ENCODE measurements around the gene YJU2.
A peak's percentile ranks its signal among the peaks of the same experiment; 100 is the strongest.
"Not testable (repeated sequence)": the region's sequence is repeated elsewhere in the genome, so short reads cannot be mapped to it uniquely, and the experiment has no call there.

YJU2 gene

DNA sequence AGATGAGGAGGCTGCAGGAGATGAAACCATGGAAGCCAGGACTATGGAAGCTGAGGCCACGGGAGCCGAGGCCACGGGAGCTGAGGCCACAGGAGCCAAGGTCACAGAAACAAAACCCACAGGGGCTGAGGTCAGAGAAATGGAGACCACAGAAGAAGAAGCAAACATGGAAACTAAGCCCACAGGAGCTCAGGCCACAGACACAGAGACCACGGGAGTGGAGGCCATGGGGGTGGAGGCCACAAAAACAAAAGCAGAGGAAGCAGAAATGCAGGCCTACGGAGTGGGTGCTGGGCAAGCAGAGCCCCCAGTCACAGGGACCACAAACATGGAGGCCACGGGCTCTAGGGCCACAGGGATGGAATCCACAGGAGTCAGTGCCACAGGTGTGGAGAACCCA, 30.0 kb upstream of the YJU2 start:
- no peak for DNase-seq
- Histone ChIP-seq H3K9ac (ENCODE audit: low read length) (no peak overlapping the region), H3K18ac (ENCODE audit: low read length) (no peak overlapping the region), H3K9me3 (ENCODE audit: insufficient read depth, low read depth, low read length) (peaks cover 2% of the 10 kb centered on the region), H3K4me3 (ENCODE audit: low read depth, low read length) (no peak overlapping the region), H3K79me1 (ENCODE audit: low read length) (no peaks in the 10 kb centered on the region), H2AK5ac (ENCODE audit: low read length) (no peak overlapping the region), H4K91ac (ENCODE audit: low read depth, low read length) (no peak overlapping the region), H4K8ac (ENCODE audit: low read depth, low read length) (no peak overlapping the region), H3K79me2 (ENCODE audit: control insufficient read depth, insufficient read depth, low read length, poor library complexity) (no peaks in the 10 kb centered on the region), H3K4me1 (ENCODE audit: control insufficient read depth in 1 of 2, insufficient read depth in 2 of 2, low read length in 2 of 2) (no peaks in the 10 kb centered on the region), H3K14ac (ENCODE audit: low read length) (no peak overlapping the region), H3K27ac (ENCODE audit: low read depth, low read length) (no peak overlapping the region), H3K4ac (ENCODE audit: low read depth, low read length) (no peak overlapping the region), H3K23ac (ENCODE audit: low read length) (no peak overlapping the region), H3K27me3 (ENCODE audit: insufficient read depth, low read length) (no peaks in the 10 kb centered on the region), H3K36me3 (ENCODE audit: control insufficient read depth in 1 of 2, insufficient read depth in 2 of 2, low read length in 2 of 2) (no peaks in the 10 kb centered on the region), H2AFZ (ENCODE audit: insufficient read depth, low read length, poor library complexity) (no peak overlapping the region), H2BK5ac (ENCODE audit: low read depth, low read length, poor library complexity) (no peak overlapping the region), H4K12ac (ENCODE audit: low read depth, low read length) (no peak overlapping the region), H3K4me2 (ENCODE audit: low read length) (no peak overlapping the region), H2BK120ac (ENCODE audit: insufficient read depth, low read length, poor library complexity) (no peak overlapping the region), H2BK12ac (ENCODE audit: low read length) (no peak overlapping the region)
- WGBS (ENCODE audit: extremely low coverage, insufficient coverage, insufficient read length) = no CpG with 5 or more reads among the region's 6 CpGs

DNA sequence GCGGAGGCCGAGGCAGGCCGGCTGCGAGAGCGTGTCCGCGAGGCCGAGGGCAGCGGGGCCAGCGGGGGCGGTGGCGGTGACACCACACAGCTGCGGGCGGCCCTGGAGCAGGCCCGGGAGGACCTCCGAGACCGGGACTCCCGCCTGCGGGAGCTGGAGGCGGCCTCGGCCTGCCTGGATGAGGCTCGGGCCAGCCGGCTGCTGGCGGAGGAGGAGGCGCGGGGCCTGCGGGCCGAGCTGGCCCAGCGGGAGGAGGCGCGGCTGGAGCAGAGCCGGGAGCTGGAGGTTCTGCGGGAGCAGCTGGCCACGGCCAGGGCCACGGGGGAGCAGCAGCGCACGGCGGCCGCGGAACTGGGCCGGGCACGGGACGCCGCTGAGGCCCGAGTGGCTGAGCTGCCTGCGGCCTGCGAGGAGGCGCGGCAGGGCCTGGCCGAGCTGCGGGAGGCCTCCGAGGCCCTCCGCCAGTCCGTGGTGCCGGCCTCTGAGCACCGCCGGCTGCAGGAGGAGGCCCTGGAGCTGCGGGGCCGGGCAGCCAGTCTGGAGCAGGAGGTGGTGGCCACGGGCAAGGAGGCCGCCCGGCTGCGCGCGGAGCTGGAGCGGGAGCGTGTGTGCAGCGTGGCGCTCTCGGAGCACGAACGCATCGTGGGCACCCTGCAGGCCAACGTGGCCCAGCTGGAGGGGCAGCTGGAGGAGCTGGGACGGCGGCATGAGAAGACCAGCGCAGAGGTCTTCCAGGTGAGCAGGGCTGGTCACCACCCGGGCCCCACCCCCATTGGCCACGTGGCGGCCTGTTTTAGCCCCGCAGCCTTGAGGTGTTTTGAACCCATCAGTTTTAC, 29.2 kb upstream of the YJU2 start:
- H3K27ac ChIP-seq (ENCODE audit: low read depth, low read length) = no peak overlapping the region
- H3K9me3 ChIP-seq (ENCODE audit: insufficient read depth, low read depth, low read length) = peaks cover 2% of the 10 kb centered on the region
- H3K14ac ChIP-seq (ENCODE audit: low read length) = no peak overlapping the region
- no peak overlapping the region for H3K23ac ChIP-seq (ENCODE audit: low read length)
- H2BK12ac ChIP-seq (ENCODE audit: low read length) = no peak overlapping the region
- DNase-seq = no peak
- H3K79me1 ChIP-seq (ENCODE audit: low read length) = no peaks in the 10 kb centered on the region
- no peak overlapping the region for H4K8ac ChIP-seq (ENCODE audit: low read depth, low read length)
- no peak overlapping the region for H3K18ac ChIP-seq (ENCODE audit: low read length)
- H2AK5ac ChIP-seq (ENCODE audit: low read length) = no peak overlapping the region
- H3K4me1 ChIP-seq (ENCODE audit: control insufficient read depth in 1 of 2, insufficient read depth in 2 of 2, low read length in 2 of 2) = no peaks in the 10 kb centered on the region
- no peak overlapping the region for H2AFZ ChIP-seq (ENCODE audit: insufficient read depth, low read length, poor library complexity)
- H2BK120ac ChIP-seq (ENCODE audit: insufficient read depth, low read length, poor library complexity) = no peak overlapping the region
- no peaks in the 10 kb centered on the region for H3K27me3 ChIP-seq (ENCODE audit: insufficient read depth, low read length)
- H3K4ac ChIP-seq (ENCODE audit: low read depth, low read length) = no peak overlapping the region
- H3K4me3 ChIP-seq (ENCODE audit: low read depth, low read length) = no peak overlapping the region
- no peak overlapping the region for H3K9ac ChIP-seq (ENCODE audit: low read length)
- H4K91ac ChIP-seq (ENCODE audit: low read depth, low read length) = no peak overlapping the region
- no peak overlapping the region for H3K4me2 ChIP-seq (ENCODE audit: low read length)
- no peak overlapping the region for H4K12ac ChIP-seq (ENCODE audit: low read depth, low read length)
- H3K79me2 ChIP-seq (ENCODE audit: control insufficient read depth, insufficient read depth, low read length, poor library complexity) = no peaks in the 10 kb centered on the region
- H2BK5ac ChIP-seq (ENCODE audit: low read depth, low read length, poor library complexity) = no peak overlapping the region
- no CpG with 5 or more reads among the region's 81 CpGs for WGBS (ENCODE audit: extremely low coverage, insufficient coverage, insufficient read length)
- no peaks in the 10 kb centered on the region for H3K36me3 ChIP-seq (ENCODE audit: control insufficient read depth in 1 of 2, insufficient read depth in 2 of 2, low read length in 2 of 2)

- H3K14ac ChIP-seq (ENCODE audit: low read length); H2BK12ac ChIP-seq (ENCODE audit: low read length): not testable (repeated sequence)
- WGBS (ENCODE audit: extremely low coverage, insufficient coverage, insufficient read length) = no CpG with 5 or more reads among the region's 1 CpG
These were observed 28.4 kb upstream of the YJU2 start for GRCh38 chr19:4218523-4218922.

DNA sequence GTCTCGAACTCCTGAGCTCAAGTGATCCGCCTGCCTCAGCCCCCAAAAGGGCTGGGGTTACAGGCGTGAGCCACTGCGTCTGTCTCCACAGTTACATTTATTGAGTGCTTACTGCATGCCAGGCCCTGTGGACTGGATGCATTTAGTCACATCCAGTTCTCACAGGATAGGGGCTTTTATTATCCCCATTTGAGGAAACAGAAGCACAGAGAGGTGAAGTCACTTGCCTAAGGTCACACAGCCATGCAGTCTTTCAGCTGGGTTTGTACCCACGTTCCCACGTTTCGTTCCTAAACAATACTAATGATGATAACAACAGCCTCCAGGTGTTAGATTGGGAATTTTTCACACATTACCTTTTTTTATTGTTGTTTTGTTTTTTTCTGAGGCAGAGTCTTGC, 26.7 kb upstream of the YJU2 start:
- no peak overlapping the region for H3K4me2 ChIP-seq (ENCODE audit: low read length)
- H3K14ac ChIP-seq (ENCODE audit: low read length) = no peak overlapping the region
- no peak overlapping the region for H2BK5ac ChIP-seq (ENCODE audit: low read depth, low read length, poor library complexity)
- H2AK5ac ChIP-seq (ENCODE audit: low read length) = no peak overlapping the region
- no peaks in the 10 kb centered on the region for H3K79me1 ChIP-seq (ENCODE audit: low read length)
- no peak overlapping the region for H3K4ac ChIP-seq (ENCODE audit: low read depth, low read length)
- no peak overlapping the region for H3K18ac ChIP-seq (ENCODE audit: low read length)
- H3K4me3 ChIP-seq (ENCODE audit: low read depth, low read length) = no peak overlapping the region
- H4K8ac ChIP-seq (ENCODE audit: low read depth, low read length) = no peak overlapping the region
- H3K23ac ChIP-seq (ENCODE audit: low read length) = no peak overlapping the region
- H2AFZ ChIP-seq (ENCODE audit: insufficient read depth, low read length, poor library complexity) = no peak overlapping the region
- H4K91ac ChIP-seq (ENCODE audit: low read depth, low read length) = no peak overlapping the region
- H2BK120ac ChIP-seq (ENCODE audit: insufficient read depth, low read length, poor library complexity) = no peak overlapping the region
- H3K4me1 ChIP-seq (ENCODE audit: control insufficient read depth in 1 of 2, insufficient read depth in 2 of 2, low read length in 2 of 2) = peaks cover 0 to 2% of the 10 kb centered on the region in 2 experiments
- no peaks in the 10 kb centered on the region for H3K36me3 ChIP-seq (ENCODE audit: control insufficient read depth in 1 of 2, insufficient read depth in 2 of 2, low read length in 2 of 2)
- no CpG with 5 or more reads among the region's 7 CpGs for WGBS (ENCODE audit: extremely low coverage, insufficient coverage, insufficient read length)
- H3K27me3 ChIP-seq (ENCODE audit: insufficient read depth, low read length) = no peaks in the 10 kb centered on the region
- H4K12ac ChIP-seq (ENCODE audit: low read depth, low read length) = no peak overlapping the region
- peak; percentile 17 to 31 for DNase-seq
- no peaks in the 10 kb centered on the region for H3K79me2 ChIP-seq (ENCODE audit: control insufficient read depth, insufficient read depth, low read length, poor library complexity)
- no peak overlapping the region for H3K9ac ChIP-seq (ENCODE audit: low read length)
- H2BK12ac ChIP-seq (ENCODE audit: low read length) = no peak overlapping the region
- peaks cover 2% of the 10 kb centered on the region for H3K9me3 ChIP-seq (ENCODE audit: insufficient read depth, low read depth, low read length)
- no peak overlapping the region for H3K27ac ChIP-seq (ENCODE audit: low read depth, low read length)

More at GRCh38 chr19:4218523-4218922, 28.4 kb upstream of the YJU2 start:
- not testable (repeated sequence) for H3K23ac ChIP-seq (ENCODE audit: low read length); H3K9ac ChIP-seq (ENCODE audit: low read length); H2AK5ac ChIP-seq (ENCODE audit: low read length); H2BK120ac ChIP-seq (ENCODE audit: insufficient read depth, low read length, poor library complexity); H3K27me3 ChIP-seq (ENCODE audit: insufficient read depth, low read length); H4K8ac ChIP-seq (ENCODE audit: low read depth, low read length); DNase-seq; H3K36me3 ChIP-seq (ENCODE audit: control insufficient read depth in 1 of 2, insufficient read depth in 2 of 2, low read length in 2 of 2); H3K9me3 ChIP-seq (ENCODE audit: insufficient read depth, low read depth, low read length); H3K4me1 ChIP-seq (ENCODE audit: control insufficient read depth in 1 of 2, insufficient read depth in 2 of 2, low read length in 2 of 2); H3K79me2 ChIP-seq (ENCODE audit: control insufficient read depth, insufficient read depth, low read length, poor library complexity); H3K79me1 ChIP-seq (ENCODE audit: low read length); H3K4me3 ChIP-seq (ENCODE audit: low read depth, low read length); H3K27ac ChIP-seq (ENCODE audit: low read depth, low read length); H3K18ac ChIP-seq (ENCODE audit: low read length); H4K12ac ChIP-seq (ENCODE audit: low read depth, low read length); H4K91ac ChIP-seq (ENCODE audit: low read depth, low read length); H3K4me2 ChIP-seq (ENCODE audit: low read length); H2BK5ac ChIP-seq (ENCODE audit: low read depth, low read length, poor library complexity); H3K4ac ChIP-seq (ENCODE audit: low read depth, low read length); H2AFZ ChIP-seq (ENCODE audit: insufficient read depth, low read length, poor library complexity)
